ENCODE data around the gene FAM78B. TPM values are rescaled to one million over a fixed set of nuclear protein-coding genes. Genes with fewer than 3 reads are reported as not detected.
A peak's percentile ranks its signal among the peaks of the same experiment; 100 is the strongest.

The FAM78B gene
- total RNA-seq, 1 donor from 2014 or later = 2.8 TPM

DNA sequence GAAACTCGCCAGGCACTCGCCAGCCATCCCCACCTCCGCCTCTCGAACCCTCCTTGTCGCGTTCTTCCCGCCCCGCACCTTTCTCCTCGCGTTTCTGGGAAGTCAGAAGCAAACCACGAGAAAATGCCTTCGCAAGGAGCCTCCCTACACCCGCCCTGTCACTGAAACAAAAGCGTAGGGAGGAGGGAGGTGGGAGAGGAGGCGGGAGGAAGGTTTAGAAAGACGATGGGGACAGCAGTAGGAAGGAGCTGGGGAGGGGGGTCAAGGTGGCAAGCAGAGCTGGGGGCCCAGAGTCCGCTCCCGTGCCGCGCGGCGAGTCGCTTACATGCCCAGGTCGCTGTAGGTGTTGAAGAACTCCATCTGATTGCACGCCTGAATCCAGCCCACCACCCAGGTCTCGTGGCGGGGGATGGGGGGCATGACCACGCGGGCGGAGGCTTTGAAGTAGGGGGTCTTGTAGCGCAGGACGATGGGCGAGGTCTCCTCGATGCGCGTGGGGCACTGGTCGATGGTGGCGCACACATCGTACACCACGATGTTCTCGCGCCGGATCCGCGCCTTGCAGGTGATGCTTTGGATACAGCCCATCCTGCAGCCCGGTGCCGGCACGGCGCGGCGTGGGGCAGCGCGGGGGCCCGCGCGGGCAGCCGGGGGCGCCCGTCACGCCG is 1.0 kb downstream of the FAM78B start:
- ATAC-seq (peak; percentile 12), DNase-seq (ENCODE audit: low spot score) (no peak)
- intact Hi-C loops (cut with DNase I) = no loop called here

DNA sequence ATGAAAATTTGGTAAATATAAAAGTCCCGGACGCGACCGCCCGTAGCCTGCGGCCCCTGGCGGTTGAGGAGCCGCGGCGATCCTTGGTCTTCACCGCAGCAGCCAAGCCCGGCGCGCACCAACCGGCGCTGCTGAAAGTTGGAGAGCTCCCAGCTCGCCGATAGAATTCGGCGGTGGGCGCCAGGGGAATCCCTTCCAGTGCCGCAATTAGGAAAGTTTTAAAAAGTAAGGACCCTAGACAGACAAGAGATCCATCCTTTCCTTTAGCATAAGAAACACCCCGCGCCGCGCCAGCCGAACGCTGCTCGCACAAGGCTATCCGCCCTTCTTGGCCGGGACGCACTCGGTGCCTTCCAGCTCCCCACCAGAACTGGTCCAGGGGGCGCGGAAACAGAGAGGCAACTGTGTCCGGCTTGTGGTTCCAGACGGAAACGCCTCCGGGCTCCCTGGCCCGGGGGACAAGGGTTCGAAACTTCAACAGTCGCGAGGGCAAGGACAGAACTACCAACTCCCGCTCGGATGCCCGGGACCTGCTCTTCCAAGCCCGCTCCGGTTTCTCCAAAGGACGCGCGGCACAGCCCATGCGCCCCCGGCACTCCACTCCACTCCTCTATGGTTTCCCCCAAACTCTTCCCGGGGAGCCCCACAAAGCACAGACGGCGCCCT is 1.7 kb downstream of the FAM78B start:
- intact Hi-C loops (cut with DNase I) = no loop called here
- DNase-seq (ENCODE audit: low spot score) (peak; percentile 65), ATAC-seq (peak; percentile 79)

DNA sequence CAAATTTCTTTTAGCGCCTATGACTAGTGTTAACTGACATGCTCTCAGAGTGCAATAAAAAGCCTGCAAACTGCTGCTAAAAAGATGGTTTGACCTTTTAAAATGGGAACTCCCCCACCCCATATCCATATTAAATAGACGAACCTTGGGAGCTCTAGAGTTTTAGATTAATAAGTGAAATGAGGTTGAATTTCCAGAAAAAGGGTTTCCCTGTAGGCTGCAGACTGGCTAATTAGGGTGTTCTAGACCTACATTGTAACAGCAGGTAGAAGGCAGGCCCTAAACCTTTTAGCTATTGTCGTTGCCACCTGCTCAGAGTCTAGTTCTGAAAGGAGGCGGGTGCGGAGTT is 2.2 kb downstream of the FAM78B start:
- DNase-seq (ENCODE audit: low spot score) (no peak), ATAC-seq (no peak)
- intact Hi-C loops (cut with DNase I) = no loop called here

GRCh38 chr1:166159656-166160055 is 7.1 kb downstream of the FAM78B start:
- DNase-seq (ENCODE audit: low spot score) = no peak
- ATAC-seq = no peak
- intact Hi-C loops (cut with DNase I) = no loop called here

DNA sequence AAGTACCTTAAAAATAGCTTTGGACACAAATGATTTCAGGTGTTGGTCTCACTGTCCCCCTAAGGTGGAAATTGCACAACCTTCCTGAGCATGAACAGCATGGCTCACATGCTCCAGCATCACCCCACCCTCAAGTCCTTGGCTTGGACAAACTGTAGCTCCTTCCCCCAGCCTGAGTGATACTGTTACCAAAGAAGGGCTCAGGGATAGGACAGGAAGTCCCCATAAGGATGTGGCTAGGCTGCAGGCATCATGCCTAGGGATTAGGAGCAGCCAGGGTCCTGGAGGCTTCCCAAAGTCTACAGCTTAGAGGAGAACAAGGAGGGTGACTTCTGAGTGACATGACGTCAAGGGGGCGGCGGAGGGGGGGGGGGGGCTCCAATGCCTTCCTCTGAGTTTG is 10.1 kb downstream of the FAM78B start:
- DNase-seq (ENCODE audit: low spot score) (no peak), ATAC-seq (no peak)
- intact Hi-C loops (cut with DNase I) = no loop called here

DNA sequence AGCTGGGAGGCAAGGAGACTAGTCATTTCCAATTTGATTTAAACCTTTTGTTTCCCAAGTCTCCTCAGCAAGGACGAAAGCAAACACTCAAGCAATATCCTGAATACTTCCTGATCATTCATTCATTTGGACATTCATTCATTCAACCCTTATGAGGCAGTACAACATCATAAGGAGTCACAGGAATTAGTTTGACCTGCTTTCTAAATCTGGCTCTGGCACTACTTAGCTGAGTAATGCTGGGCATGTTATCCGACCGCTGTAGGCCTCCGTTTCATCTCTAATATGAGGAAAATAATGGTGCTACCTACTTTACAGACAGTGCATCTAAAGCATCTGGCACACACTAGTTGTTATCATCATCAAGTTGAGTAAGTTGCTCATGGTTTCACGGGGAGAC is 11.7 kb downstream of the FAM78B start:
- ATAC-seq = no peak
- no peak for DNase-seq (ENCODE audit: low spot score)
- intact Hi-C loops (cut with DNase I) = no loop called here

GRCh38 chr1:166153525-166154314 is 13.1 kb downstream of the FAM78B start:
- no peak for DNase-seq (ENCODE audit: low spot score)
- peak; percentile 38 for ATAC-seq
- intact Hi-C loops (cut with DNase I) = no loop called here

DNA sequence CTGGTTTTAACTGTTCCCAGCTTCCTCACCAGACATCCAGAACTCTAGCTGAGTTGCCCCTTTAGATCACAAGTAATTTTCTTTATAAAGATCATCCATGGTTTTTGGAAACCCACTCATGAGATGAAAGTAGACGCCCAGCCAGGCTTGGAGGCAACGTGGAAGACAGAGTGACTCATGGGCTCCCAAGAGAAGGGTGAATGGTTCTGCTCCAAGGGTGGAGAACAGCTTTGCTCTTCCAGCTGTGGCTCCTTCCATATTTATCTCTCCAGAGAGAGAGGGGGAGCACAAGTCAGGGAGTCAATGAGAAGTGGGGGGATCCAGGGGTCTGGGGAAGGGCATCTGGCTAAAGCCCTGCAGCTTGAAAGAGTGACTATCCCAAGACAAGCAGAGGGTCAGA is 13.8 kb downstream of the FAM78B start:
- no peak for ATAC-seq
- no peak for DNase-seq (ENCODE audit: low spot score)
- intact Hi-C loops (cut with DNase I) = no loop called here

DNA sequence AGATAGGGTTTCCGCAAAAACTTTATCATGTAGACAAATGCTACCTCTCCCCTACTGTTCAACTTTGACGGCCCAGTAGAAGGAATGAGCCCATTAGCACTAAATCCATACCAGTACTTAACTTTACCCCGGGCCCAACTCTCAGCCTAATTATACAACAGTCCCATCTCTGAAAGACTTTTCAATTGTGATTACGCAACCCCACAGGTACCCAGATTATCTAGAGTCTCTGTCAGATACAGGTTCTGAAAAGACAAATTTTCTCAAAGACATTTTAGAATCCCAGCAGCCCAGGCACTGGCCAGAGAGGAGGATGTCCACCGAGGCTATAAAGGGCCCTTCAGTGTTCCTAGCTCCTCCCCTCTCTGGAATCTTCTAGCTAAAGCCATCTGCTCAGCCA is 15.0 kb downstream of the FAM78B start:
- intact Hi-C loops (cut with DNase I) = no loop called here
- DNase-seq (ENCODE audit: low spot score) (no peak), ATAC-seq (no peak)

DNA sequence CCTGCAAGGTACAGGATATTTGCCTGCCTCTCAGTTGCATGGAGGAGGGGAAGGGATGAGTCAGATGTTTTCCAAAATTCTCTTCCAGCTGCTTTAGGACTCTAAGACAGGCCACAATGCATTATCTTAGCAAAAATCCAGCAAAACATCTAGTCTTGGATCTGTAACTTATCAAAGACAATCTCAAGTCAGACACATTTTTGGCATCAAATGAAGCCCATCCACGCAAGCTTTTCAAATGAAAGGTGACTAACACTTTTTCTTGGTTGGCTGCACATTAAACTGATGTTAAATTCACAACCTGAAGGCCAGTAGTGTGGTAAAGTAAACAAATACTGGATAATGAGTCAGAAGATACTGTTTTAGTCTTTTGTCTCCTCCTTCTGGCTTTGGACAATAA is 21.3 kb downstream of the FAM78B start:
- intact Hi-C loops (cut with DNase I) = no loop called here
- DNase-seq (ENCODE audit: low spot score) (no peak), ATAC-seq (no peak)

GRCh38 chr1:166141969-166142368 is 24.8 kb downstream of the FAM78B start:
- ATAC-seq (no peak), DNase-seq (ENCODE audit: low spot score) (no peak)
- intact Hi-C loops (cut with DNase I) = no loop called here

DNA sequence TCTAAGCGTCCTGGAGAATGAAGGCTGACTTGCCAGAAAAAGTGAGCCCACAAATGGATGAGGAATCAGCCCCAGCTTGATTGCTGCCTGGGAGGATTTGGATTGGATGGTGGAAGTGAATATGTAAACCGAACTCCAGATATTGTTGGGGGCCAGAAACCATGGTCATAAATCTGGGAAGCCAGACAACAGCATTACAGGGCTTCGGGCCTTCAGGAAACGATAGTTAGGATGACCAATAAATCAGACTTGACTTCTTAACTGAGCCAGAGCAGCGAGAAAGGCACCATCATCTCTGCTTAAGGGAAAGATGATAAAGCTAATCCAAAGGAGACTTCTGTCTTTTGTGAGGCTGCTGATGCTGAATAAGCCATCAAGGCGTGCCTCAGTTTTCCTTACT is 26.6 kb downstream of the FAM78B start:
- ATAC-seq (no peak), DNase-seq (ENCODE audit: low spot score) (no peak)
- intact Hi-C loops (cut with DNase I) = no loop called here

DNA sequence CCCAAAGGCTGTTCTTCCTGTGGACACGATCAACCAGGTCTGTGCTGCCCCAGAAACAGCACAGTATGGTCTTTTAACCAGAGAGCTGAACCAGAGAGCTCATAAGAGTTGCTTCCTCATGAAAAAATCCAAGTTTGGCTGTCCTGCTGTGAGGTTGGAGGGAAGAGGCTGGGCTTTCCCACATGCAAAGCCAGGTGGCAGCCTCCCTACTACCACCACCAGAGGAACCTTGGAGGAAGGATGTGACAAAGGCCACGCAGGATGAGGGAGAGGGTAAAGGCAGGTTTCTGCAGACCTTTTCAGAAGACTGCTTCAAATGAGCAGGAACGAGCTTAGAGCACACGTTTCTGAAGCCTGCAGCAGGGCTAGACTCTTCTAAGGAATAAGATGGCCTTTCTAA is 27.1 kb downstream of the FAM78B start:
- no peak for DNase-seq (ENCODE audit: low spot score)
- intact Hi-C loops (cut with DNase I) = no loop called here
- ATAC-seq = no peak

- DNase-seq (ENCODE audit: low spot score) (no peak), ATAC-seq (no peak)
- intact Hi-C loops (cut with DNase I) = no loop called here
Observed at GRCh38 chr1:166136699-166137401, 30.0 kb downstream of the FAM78B start.

- no peak for DNase-seq (ENCODE audit: low spot score)
- intact Hi-C loops (cut with DNase I) = no loop called here
- ATAC-seq = no peak
Observed at GRCh38 chr1:166136222-166136621, 30.6 kb downstream of the FAM78B start.

GRCh38 chr1:166133857-166134256 is 32.9 kb downstream of the FAM78B start:
- ATAC-seq (no peak), DNase-seq (ENCODE audit: low spot score) (no peak)
- intact Hi-C loops (cut with DNase I) = no loop called here

DNA sequence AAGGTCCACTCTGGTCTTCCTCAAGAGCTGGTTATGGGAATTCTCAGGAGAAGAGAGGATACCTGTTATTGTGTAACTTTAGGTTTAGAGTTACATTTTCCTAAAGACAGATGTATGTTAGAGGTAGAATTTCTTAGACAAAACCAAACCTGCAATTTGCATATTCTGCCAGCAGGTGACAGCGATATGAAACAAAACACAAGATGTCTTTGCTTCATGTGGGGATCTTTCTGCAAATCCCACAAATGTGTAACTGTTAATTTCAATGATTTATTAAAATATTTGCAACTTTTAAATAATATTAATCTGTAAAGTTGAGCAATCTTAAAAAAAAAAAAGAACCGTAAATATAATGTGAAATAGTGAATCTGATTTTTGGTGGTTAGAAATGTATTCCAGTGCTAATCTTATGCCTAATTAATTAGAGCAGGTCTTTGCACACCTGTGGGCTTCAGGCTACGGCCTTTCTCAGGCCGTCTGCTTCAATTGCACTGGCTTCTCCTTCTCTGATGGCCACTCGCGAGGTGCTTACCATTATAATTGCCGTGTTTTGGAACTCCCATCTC is 33.4 kb downstream of the FAM78B start:
- no peak for ATAC-seq
- no peak for DNase-seq (ENCODE audit: low spot score)
- intact Hi-C loops (cut with DNase I) = no loop called here

GRCh38 chr1:166132496-166132895 is 34.3 kb downstream of the FAM78B start:
- ATAC-seq (no peak), DNase-seq (ENCODE audit: low spot score) (no peak)
- intact Hi-C loops (cut with DNase I) = no loop called here

DNA sequence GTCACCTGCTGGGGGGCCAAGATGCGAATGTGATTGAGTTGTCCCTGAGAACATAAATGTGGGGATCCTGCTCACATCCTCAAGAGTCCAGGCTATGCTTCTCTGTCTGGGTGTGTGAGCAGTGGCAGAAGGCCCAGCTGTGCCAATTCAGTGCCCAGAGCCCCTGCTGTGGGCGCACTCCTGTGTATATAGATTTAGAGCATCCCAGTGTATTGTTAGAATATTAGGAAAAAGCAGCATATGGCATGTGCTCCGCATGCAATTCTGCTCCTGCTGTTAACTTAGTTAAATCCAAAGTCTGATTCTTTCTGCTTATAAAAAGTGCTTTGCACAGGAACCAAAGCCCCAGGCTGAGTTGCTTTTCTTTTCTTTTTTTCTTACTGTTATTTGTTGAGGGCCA is 37.8 kb downstream of the FAM78B start:
- DNase-seq (ENCODE audit: low spot score) = no peak
- no peak for ATAC-seq
- intact Hi-C loops (cut with DNase I) = no loop called here

DNA sequence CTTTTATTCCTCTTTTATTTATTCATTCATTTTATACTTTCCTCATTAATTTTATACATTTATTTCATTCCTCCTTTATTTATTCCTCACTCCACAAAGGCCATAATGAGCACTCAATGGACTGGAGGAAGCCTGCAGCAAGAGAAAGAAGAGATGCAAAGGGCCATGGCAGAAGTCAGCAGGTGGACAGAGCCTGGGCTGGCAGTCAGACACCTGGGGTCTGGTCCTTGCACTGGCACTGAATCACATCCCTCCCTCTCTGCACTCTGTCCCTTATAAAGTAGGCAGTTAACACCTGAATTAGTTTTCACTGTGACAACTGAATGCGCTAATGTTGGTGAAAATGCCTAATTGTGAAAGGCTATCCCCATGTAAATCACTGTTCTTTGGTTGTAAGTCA is 38.6 kb downstream of the FAM78B start:
- ATAC-seq (no peak), DNase-seq (ENCODE audit: low spot score) (no peak)
- intact Hi-C loops (cut with DNase I) = no loop called here

Data from sciatic nerve (tissue), 2 donors.